Thyroid gland (tissue), 4 donors: ENCODE measurements around the gene CERS2. TPM values are rescaled to one million over a fixed set of nuclear protein-coding genes. Genes with fewer than 3 reads are reported as not detected.

Experiments
- DNase-seq, 2 donors: peaks; one replicate each; pipeline ENCODE4 v3.0.0-alpha.2; 2019
- H3K27ac ChIP-seq, 3 donors: fragments of 200-600 bp; sonication (generic); 1 replicate in 2 of 3; 2 replicates in 1 of 3; pipeline ENCODE4 v1.5.1; 2016 to 2019; ENCODE audit warnings: mild to moderate bottlenecking in 1 of 3, moderate library complexity in 1 of 3
- H3K27me3 ChIP-seq: fragments of 200-600 bp; sonication (generic); one replicate; pipeline ENCODE4 v1.5.1; 2019
- H3K36me3 ChIP-seq, 2 donors: fragments of 200-600 bp; sonication (generic); one replicate each; pipeline ENCODE4 v1.5.1; 2016 to 2019
- H3K4me1 ChIP-seq, 2 donors: fragments of 200-600 bp; sonication (generic); one replicate each; pipeline ENCODE4 v1.5.1; 2017 to 2019
- H3K4me3 ChIP-seq, 3 donors: fragments of 200-600 bp; sonication (generic); replicated peaks in 1 of 3; 1 replicate in 2 of 3; 2 replicates in 1 of 3; pipeline ENCODE4 v1.5.1; 2016; ENCODE audit warnings: mild to moderate bottlenecking in 1 of 3
- H3K9me3 ChIP-seq: fragments of 200-600 bp; sonication (generic); one replicate; pipeline ENCODE4 v1.5.1; 2017
- POLR2A ChIP-seq, 2 donors: fragments of 450-650 bp; IDR thresholded peaks; one replicate each; pipeline ENCODE4 v1.6.1; 2017; ENCODE audit warnings: antibody characterized with exemption in 2 of 2, mild to moderate bottlenecking in 2 of 2, moderate library complexity in 1 of 2
- WGBS, 2 donors: methylation state at CpG; one replicate each; pipeline ENCODE4 v1.1.5; 2017; 5-methylcytosine and 5-hydroxymethylcytosine counted together
- intact Hi-C: fragments of 100-400 bp; cut with DNase I; formaldehyde crosslinking; loops from one replicate; pipeline ENCODE4 v1.15.1; 2023
- total RNA-seq, 4 donors: library from RNA; depleted of rRNA; stranded (reverse); fragments of >200 nt; gene quantifications; one replicate each; pipeline ENCODE4 v1.2.3, GENCODE V29; 2016
- TF ChIP-seq, protein P1 (sequence below), 6 experiments: fragments of 200-600 bp in 3 of 6; fragments of 450-650 bp in 3 of 6; sonication (generic) in 3 of 6; IDR thresholded peaks; one replicate each; pipeline ENCODE4 v1.5.1; 2016 to 2019; ENCODE audit warnings: antibody characterized with exemption in 6 of 6, mild to moderate bottlenecking in 2 of 6, inconsistent platforms in 1 of 6, moderate library complexity in 1 of 6

CERS2 gene
- total RNA-seq, 4 donors from 2014 or later: 158 to 183 (median 171) TPM

DNA sequence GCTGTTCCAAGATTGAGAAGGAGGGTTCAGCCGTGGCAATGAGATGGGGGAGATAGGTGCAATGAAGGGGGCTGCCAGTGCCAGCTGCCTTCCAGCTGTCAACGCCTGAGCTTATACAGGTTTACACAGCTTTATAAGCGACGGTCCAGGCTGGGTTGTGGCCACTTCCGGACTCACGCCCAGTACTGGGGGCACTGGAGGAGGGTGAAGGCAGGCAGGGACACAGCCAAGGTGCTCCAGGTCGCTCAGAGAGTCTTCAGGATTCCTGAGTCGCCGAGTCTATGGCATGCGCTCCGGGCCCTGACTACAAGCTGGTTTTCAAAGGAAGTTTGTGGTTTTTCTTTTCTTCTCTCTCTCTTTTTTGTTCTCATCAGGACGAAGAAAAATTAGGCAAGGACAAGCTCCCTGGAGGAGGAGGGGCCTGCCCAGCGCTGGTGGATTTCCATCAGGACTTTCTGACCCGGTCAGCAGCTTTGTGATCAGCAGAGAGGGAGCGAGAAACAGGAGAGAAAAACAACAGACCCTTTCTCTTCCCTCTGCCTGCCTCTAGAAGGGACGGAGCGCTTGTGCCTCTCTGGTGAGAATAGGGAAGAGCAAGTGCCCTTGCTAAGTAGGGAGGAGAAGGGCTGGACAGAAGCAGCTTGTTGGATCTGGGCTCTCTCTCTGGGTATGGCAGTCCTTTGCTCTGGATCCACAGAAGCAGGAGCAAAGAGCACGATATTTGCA is 31.9 kb upstream of the CERS2 start, which contains the start of gene MINDY1:
Gene MINDY1 (minus strand): TSS at position 576 of the 726 bp plus-strand sequence. CDS start 4,285 bp downstream, outside the sequence.
- Histone ChIP-seq H3K9me3 (no peaks in the 10 kb centered on the region), H3K27me3 (no peaks in the 10 kb centered on the region), H3K27ac (peak within 1 kb of the TSS; percentile 71 to 98 (median 96)), H3K4me1 (peaks cover 61 to 67% of the 10 kb centered on the region in 2 donors), H3K36me3 (no peaks in the 10 kb centered on the region), H3K4me3 (peak within 1 kb of the TSS; percentile 23 to 73 (median 54))
- intact Hi-C loops: loop anchor here (5.0 kb wide), 1 partner anchor 51 kb away; the partner anchor contains the start of gene CDC42SE1
- WGBS, 2 donors: 0 to 2% methylated on average over 18 of the region's 18 CpGs
- DNase-seq: peak; percentile 83 to 84
- TF ChIP-seq, protein P1, sequence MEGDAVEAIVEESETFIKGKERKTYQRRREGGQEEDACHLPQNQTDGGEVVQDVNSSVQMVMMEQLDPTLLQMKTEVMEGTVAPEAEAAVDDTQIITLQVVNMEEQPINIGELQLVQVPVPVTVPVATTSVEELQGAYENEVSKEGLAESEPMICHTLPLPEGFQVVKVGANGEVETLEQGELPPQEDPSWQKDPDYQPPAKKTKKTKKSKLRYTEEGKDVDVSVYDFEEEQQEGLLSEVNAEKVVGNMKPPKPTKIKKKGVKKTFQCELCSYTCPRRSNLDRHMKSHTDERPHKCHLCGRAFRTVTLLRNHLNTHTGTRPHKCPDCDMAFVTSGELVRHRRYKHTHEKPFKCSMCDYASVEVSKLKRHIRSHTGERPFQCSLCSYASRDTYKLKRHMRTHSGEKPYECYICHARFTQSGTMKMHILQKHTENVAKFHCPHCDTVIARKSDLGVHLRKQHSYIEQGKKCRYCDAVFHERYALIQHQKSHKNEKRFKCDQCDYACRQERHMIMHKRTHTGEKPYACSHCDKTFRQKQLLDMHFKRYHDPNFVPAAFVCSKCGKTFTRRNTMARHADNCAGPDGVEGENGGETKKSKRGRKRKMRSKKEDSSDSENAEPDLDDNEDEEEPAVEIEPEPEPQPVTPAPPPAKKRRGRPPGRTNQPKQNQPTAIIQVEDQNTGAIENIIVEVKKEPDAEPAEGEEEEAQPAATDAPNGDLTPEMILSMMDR (IDR thresholded peaks at IDR 0.05): peak; percentile 26 to 61 (median 40)
- TF ChIP-seq POLR2A (IDR thresholded peaks at IDR 0.05): peak; percentile 29 to 88

DNA sequence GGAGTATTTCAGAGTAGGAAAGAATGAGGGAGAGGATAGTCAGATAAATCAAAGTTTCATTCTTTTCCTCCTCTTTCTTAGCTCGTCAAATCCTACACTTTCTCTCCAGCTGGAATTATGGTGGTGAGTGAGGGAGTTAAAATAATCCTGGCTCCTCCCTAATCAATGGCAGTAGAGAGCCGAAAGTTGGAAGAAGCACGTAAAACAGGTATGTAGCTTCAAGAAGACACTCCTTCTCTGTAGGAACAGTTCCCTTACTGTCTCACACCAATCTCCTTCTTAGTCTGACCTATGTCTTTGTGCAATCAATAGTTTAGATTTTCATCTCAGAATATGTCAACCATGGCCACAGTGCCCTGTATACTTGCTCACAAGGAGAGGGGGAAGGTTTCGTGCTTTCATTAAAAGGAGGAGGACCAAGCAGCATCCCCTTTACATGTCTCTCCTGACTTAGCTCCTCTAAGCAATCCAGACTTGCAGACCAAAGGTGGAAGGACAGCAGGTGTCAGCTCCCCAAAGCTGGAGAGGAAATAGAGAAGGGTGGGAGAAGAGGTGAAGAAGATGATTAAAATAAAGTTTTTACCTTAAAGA is 31.2 kb upstream of the CERS2 start:
- no peak for TF ChIP-seq POLR2A (IDR thresholded peaks at IDR 0.05)
- no peak for DNase-seq
- Histone ChIP-seq H3K4me3 (peak overlapping the region; percentile 23 to 62 (median 54)), H3K27me3 (no peaks in the 10 kb centered on the region), H3K27ac (peak overlapping the region; percentile 71 to 98 (median 96)), H3K4me1 (peaks cover 56 to 67% of the 10 kb centered on the region in 2 donors), H3K9me3 (no peaks in the 10 kb centered on the region), H3K36me3 (no peaks in the 10 kb centered on the region)
- intact Hi-C loops: loop anchor here (5.0 kb wide), 1 partner anchor 51 kb away; the partner anchor contains the start of gene CDC42SE1
- 4 to 6% methylated on average over 4 of the region's 4 CpGs for WGBS, 2 donors

GRCh38 chr1:151003180-151003579 is 28.5 kb upstream of the CERS2 start:
- H3K27me3 ChIP-seq: no peaks in the 10 kb centered on the region
- H3K9me3 ChIP-seq: no peaks in the 10 kb centered on the region
- peaks cover 14 to 24% of the 10 kb centered on the region in 2 donors for H3K36me3 ChIP-seq
- H3K4me3 ChIP-seq: peak overlapping the region in 2 of 3 donors; percentile 9 to 62
- peak overlapping the region; percentile 71 to 98 (median 96) for H3K27ac ChIP-seq
- TF ChIP-seq, protein P1 (IDR thresholded peaks at IDR 0.05): no peak
- no peak for TF ChIP-seq POLR2A (IDR thresholded peaks at IDR 0.05)
- intact Hi-C loops: no loop called here
- DNase-seq: no peak
- peaks cover 40 to 54% of the 10 kb centered on the region in 2 donors for H3K4me1 ChIP-seq

- Histone ChIP-seq H3K9me3 (no peaks in the 10 kb centered on the region), H3K27ac (peak overlapping the region; percentile 71 to 98 (median 96)), H3K27me3 (no peaks in the 10 kb centered on the region), H3K36me3 (peaks cover 20 to 29% of the 10 kb centered on the region in 2 donors), H3K4me1 (peaks cover 40 to 49% of the 10 kb centered on the region in 2 donors), H3K4me3 (no peak overlapping the region)
- DNase-seq: peak; percentile 69 to 74
- peak in 1 of 2 donors; percentile 79 for TF ChIP-seq POLR2A (IDR thresholded peaks at IDR 0.05)
- TF ChIP-seq, protein P1 (IDR thresholded peaks at IDR 0.05): no peak
- 18 to 31% methylated on average over 2 of the region's 2 CpGs for WGBS, 2 donors
- intact Hi-C loops: no loop called here
Observed at GRCh38 chr1:151002611-151003010, 28.0 kb upstream of the CERS2 start.

DNA sequence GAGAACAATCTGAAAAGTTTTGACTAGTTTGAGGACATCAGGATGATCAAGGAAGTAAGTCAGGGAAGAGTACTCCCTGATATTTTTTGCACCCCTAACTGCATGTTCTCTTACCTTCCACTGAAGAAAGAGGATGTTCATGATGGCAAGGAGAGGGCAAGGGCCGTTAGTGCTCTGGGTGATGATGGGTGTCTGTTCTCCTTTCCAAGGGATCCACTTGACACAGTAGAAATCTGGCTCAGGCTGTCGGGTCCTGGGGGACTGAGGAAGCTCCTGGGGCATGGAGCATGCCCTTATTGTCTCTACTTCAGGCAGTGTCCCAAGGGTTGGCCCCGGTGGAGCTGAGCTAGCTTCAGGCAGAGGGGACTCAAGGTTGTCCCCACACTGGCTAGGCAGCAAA is 27.4 kb upstream of the CERS2 start:
- no peak for DNase-seq
- no peak for TF ChIP-seq POLR2A (IDR thresholded peaks at IDR 0.05)
- TF ChIP-seq, protein P1 (IDR thresholded peaks at IDR 0.05): no peak
- Histone ChIP-seq H3K4me1 (peaks cover 34 to 44% of the 10 kb centered on the region in 2 donors), H3K9me3 (no peaks in the 10 kb centered on the region), H3K4me3 (no peak overlapping the region), H3K27me3 (no peaks in the 10 kb centered on the region), H3K27ac (peak overlapping the region; percentile 71 to 98 (median 96)), H3K36me3 (peaks cover 26 to 35% of the 10 kb centered on the region in 2 donors)
- intact Hi-C loops: no loop called here
- 49 to 51% methylated on average over 2 of the region's 3 CpGs for WGBS, 2 donors
